Stimulated activated CD8-positive, alpha-beta memory T cell treated with anti-CD3 and anti-CD28 coated beads, Interleukin-12 subunit alpha, Interleukin-12 subunit beta, amount 100 ng/mL, for 24 hours (primary cell): ENCODE results near the gene TDRD7.
"Not testable (repeated sequence)": the region's sequence is repeated elsewhere in the genome, so short reads cannot be mapped to it uniquely, and the experiment has no call there.

Source experiments
- DNase-seq: peaks from one replicate; pipeline ENCODE4 v3.0.0-alpha.2; 2020; ENCODE audit errors: extremely low read depth

TDRD7 gene

DNA sequence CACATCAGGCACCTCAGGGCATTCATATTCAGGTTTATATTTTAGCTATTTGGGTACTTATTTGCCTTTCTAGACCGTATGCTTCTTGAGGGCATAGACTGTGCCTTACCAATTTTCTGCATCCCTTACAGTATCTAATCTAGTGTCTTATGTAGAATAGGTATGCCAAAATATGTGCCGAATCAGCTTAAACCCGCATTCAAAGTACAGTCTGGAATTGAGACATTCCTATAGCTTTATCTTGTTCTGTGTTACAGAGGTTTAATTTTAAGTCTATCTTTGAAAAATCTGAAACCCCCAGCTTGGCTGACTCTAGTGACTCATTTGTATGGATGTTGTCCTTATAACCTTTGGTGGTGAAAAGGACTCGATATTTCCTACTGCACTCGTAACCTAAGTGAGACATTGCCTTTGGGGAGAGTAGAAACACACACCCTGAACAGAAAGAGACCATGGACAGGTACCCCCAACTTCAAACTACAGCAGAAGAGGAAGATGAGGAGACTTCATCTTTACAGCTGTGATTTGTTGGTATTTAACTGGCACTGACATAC lies 62.6 kb downstream of the TDRD7 start:
- DNase-seq = no peak

DNA sequence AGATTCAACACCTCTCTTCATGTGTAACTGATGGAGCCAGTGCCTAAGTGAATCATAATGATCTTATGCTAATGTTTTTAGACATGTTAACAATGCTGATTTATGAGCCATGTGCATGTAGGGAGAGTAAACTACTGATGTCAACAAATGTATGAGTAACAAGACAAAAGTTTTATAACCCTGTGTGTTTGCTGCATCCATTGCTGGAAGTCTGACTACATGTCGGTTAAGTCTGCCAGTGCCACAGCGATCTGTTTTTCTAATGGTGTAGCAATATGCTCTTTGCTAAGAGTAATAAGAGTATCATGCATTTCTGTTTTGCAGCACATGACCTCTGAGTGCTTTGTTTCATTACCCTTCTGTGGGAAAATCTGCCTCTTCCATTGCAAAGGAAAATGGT lies 63.2 kb downstream of the TDRD7 start:
- DNase-seq = no peak

DNA sequence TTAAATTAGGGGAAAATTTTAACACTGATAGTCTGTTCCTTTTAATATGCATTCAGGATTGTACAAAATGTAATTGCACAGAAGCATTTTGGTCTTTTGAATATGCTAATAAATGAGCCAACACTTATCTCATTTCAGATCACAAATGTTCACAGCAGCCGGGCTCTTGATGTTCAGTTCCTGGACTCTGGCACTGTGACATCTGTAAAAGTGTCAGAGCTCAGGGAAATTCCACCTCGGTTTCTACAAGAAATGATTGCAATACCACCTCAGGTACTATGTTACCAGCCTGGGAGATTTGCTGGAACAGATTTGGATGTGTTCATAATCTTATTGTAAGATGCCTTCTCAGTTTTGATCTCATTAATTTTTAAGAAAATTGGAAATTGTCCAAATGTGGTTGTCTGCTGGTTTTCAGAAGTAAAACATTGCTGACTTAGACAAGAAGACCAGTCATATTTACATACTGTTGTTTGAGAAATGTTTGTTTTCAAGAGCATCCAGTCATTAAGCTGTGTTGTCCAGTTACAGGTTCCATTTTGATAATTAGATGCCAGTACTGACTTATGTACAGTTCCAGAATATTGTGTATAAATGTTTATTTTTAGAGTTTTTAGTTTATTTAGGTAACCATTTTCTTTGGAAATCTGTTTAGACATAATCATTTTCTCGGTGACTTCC lies 66.5 kb downstream of the TDRD7 start:
- DNase-seq = no peak

DNA sequence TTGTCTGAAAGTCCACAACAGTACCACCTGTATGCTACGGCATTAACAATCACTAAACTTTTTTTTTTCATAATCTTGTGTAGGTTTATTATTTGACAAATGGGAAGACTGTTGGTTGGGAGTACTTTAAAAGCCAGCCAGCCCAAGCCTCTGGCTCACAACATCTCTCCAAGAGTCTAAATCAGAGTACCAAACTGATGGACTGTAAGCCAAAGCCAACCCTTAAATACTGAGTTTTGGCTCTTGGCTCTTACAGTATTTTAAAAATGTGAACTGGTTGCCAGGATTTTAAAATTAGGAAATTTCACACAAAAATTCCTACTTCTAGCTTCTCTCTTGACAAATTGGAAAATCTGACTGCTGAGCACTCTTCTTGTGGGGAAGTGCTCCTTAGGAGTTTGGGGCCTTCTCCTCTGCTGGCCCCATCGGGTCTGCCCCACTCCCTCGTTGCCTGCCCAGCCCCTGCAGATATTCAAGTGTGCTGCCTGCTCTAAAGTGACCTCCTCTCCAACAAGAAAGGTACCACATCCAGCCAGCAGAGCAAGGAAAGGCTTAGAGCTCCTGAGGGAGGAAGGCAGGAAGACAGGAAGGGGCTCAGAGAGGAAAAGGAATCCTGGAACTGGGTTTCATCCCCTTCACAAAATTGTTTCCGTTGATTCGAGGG lies 67.7 kb downstream of the TDRD7 start:
- DNase-seq = no peak

DNA sequence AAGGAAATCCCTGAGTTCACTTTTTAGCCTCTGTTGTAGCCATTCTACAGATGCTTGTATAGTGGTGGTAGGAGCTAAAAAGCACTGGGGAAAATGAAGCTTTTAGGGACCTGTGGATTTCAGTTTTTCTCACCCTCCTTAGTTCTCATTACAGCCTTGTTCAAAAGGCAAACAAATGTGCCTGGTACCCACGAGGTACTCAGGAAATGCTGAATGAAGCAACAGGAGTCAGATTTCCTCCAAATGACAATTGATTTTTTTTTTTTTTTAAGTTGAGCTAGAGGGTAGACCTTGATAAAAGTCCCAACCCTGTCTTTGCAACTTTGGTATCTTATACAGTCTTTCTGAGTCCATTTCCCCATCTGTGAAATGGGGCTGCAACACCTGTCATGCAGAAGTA lies 68.3 kb downstream of the TDRD7 start:
- no peak for DNase-seq

DNA sequence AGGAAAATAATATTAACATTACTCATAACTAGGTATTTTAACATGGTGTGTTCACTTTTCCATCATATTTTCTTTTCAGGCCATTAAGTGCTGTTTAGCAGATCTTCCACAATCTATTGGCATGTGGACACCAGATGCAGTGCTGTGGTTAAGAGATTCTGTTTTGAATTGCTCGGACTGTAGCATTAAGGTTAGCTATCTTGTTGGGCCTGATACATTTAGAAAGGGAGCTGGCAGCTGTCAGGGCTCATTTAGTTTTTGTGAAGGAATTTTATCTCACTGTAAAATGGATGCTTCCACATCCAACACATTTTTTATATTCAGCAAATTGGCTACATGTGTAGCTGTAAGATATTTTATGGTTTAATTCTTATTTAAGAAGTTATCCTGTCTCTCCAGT lies 68.9 kb downstream of the TDRD7 start:
- no peak for DNase-seq

DNA sequence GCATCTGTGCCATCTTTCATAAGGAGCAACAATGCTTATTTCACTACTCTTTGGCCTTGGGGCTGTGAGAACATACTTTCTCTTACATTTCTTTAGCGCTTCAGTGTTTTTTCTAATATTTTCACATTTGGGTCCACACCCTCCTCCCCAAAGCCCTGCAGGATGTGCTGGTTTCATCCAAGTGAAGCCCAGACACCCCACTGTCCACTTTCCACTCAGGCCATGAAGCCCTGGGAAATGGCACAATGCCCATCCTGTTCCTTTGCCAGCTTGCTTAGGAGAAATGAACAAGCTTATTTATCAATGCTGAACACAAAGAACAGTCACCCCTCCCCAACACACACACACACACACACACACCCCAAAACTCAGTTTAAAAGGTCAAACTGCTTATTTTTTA lies 72.2 kb downstream of the TDRD7 start:
- no peak for DNase-seq

DNA sequence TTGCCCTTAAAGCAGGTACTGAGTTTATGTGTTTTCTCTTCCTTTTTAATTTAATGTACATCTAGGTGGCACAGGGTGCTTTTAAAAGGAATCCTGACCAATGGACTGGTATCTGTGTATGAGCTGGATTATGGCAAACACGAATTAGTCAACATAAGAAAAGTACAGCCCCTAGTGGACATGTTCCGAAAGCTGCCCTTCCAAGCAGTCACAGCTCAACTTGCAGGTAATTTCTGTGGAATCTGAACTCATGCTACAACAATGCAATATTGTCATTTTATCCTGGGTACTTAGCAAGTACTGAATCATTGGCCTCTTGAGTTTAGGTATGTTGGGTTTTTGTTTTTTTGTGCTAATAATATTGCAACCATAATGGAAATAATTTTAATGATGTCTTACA lies 75.2 kb downstream of the TDRD7 start:
- no peak for DNase-seq

DNA sequence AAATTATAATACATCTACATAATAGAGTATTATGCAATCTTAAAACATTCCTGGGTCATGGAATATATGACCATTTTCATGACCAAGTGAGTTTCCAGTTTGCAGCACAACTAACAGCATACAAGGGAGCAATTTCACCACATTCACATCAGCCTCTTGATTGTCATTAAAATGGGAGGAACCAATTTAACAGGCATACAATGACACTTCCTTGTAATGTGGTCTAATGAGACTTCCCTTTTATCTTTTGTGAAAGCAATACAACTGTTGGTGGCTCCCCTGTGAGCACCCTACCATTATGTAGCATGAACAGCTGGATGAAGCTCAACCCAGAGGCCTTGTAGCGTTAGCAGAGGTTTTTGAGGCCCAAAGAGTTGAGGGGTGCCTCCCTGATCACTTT lies 76.0 kb downstream of the TDRD7 start:
- no peak for DNase-seq

DNA sequence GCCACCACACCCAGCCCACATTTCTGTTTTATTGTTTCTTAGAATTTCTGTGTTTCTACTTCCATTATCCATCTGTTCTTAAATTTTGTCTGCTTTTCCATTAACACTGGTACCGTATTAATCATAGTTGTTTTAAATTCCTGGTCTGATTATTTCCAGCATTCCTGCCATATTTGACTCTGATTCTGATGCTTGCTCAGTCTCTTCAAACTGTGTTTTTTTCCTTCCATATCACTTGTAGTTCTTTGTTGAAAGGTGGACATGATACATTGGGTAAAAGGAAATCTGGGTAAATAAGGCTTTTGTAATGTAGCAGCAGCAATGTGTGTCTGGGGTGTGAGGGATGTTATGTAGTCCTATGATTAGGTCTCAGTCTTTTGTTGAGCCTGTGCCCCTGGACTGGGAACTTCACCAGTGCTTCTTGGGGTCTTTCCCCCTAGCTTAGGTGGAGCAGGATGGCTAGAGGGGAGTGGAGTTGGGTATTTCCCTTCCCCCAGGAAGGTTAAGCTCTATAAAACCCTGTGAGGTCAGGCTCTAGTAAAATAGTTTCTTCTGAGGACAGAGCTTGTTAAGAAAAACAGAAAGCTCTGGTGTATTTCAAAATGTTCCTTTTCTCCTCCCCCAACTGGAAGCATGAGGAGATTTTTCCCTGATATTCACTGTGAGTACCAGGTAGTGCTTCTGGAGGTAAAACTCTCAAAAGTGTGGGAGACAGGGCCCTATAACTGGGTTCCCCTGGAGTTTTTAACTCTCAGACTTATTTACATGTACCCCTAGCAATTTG lies 79.5 kb downstream of the TDRD7 start:
- DNase-seq = no peak

DNA sequence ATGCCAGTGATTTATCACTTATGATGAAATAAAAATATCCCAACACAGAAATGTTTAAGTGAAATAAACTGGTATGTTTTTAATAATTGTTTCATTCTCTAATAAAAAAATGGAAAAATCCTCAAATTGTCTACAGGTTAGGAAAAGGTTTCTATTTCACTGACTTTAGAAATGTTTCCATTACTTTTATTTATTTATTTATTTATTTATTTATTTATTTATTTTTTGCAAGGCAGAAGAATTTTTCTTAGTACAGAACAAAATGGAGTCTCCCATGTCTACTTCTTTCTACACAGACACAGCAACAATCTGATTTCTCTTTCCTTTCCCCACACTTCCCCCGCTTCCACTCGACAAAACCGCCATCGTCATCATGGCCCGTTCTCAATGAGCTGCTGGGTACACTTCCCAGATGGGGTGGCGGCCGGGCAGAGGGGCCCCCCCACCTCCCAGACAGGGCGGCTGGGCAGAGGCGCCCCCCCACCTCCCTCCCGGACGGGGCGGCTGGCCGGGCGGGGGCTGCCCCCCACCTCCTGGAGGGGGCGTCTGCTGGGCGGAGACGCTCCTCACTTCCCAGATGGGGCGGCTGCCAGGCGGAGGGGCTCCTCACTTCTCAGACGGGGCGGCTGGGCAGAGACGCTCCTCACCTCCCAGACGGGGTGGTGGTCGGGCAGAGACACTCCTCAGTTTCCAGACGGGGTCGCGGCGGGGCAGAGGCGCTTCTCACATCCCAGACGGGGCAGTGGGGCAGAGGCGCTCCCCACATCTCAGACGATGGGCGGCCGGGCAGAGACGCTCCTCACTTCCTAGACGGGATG lies 85.9 kb downstream of the TDRD7 start:
- DNase-seq = not testable (repeated sequence)

DNA sequence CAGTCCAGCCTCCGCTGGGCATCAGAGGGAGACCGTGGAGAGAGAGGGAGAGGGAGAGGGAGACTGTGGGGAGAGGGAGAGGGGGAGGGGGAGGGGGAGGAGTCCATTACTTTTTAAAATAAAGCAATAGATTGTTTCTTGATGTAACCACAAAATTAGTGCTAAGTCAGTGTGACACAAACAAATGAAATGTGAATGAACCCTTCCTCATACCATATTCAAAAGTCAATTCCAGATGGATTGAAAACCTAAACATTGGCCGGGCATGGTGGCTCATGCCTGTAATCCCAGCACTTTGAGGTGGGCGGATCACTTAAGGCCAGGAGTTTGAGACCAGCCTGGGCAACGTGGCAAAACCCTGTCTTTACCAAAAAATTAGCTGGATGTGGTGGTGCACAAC lies 87.0 kb downstream of the TDRD7 start:
- DNase-seq = not testable (repeated sequence)

DNA sequence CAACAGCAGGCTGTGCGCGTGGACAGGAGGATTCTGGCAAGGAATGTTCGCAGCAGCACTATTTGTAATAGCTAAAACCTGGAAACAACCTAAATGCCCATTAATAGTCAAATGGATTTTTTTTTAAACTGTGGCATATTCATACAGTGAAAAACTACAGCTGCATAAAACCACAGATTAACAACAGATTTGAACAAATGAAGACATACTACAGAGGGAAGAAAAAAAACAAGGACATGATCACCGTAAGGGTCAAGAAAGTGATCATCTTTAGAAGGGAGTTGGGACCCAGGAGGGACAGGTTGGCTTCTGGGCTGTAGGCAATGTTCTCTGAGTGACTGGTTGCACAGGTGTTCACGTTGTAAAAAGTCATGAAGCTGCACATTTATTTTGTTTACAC lies 88.4 kb downstream of the TDRD7 start:
- DNase-seq = no peak

DNA sequence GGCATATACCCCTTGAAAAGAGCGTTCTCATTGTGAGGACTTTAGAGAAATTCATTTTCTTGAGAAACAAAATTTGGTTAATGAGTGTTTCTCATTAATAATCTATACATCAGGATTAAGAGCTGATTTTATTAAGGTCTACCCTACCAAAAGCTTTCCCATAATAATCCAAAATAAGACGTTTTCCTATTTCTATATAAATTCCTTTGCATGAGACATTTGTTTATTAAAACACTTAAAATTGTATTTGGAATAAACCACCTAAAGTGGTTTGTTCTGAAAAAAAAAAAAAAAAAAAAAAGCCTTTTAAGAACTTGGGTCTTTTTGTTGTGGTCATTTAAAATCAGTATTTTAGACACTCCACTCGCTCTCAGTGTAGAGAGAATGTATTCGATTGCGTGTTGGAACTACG lies 88.9 kb downstream of the TDRD7 start:
- DNase-seq = no peak

DNA sequence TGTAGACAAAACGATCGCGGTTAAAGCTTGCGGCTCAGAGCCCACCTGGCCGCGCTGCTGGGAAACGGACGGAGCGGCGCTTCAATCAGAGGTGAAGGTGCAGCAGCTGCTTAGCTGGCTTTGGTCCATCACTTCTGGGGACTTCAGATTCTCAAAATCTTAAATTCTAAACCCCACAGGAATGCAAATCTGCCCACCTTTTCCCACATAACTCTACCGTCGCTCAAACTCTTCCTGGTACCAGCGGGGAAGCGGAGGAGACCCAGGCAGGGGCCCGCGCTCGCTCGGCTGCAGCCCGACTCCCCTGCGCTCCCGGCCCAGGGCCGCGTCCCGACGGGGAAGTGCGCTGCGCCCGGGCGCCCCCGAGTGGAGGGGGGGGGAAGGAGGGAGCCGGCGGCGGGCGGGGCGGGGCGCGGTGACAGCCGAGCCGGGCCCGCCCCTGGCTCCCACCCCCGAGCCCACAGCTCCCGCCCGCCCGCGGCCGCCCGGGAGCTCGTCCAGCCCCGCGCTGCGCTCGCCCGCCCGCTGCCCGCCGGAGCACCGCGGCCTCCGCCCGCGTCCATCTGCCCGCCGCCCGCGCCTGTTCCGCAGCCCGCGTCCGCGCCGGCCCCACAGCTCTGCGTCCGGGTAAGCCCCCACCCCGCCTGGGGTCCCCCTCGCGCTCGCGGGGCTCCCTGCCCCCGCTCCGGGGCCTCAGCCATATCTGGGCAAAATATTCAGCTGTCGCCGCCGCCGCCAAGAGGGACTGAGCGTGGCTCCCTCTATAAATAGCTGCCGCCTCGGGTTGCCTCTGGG lies 89.5 kb downstream of the TDRD7 start, which contains the start of gene TMOD1:
TSS of gene TMOD1 (plus strand) at position 490 of the 795 bp plus-strand sequence. CDS start 22,523 bp downstream, outside the sequence.
- DNase-seq = no peak

DNA sequence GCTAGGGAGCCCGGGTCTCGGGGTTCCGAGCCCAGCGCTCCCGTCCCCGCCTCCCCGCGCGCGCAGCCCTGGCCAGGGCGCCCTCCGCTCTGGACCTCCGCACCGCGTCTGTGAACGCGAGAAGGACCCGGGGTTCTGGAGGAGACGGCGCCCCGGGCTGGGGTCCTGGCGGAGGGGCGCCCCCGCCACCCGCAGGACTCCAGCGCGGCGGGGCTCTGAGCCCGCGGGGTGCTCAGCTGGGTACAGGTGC lies 90.0 kb downstream of the TDRD7 start:
- DNase-seq = no peak

DNA sequence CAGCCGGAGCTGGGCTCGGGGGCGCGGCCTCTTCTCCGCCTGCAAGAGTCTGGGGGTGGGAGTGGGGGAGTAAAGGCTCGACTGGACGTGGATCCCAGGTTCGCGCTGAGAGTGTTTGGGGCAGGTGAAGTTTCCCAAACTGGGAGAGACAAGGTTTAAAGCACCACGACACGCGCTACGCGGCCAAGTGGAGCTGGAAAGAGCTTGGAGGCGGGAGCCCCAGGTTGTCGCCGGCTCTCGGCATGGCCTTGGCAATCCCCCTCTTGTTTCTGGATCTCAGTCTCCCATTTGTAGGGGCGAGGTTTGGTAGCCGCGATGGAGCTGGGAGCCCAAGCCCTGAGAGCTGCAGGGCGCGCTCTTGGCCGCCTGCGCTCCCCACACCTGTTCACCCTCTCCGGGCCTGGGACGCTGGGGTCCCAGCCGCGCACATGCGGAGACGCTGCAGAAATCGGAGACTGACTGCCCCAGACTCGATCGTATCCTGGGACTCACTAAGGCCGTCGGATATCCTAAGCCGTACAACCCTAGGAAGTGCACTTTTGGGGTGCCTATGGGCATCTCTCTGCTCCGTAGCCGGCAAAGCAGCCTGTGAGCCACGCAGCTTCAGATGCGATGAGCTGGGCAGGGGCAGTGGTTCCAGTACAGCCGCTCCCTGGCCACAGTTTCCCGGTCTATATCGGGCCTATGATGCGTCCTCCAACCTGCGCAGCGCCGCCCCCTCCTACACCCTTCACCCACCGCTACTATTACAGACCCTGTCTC lies 90.5 kb downstream of the TDRD7 start:
- no peak for DNase-seq

DNA sequence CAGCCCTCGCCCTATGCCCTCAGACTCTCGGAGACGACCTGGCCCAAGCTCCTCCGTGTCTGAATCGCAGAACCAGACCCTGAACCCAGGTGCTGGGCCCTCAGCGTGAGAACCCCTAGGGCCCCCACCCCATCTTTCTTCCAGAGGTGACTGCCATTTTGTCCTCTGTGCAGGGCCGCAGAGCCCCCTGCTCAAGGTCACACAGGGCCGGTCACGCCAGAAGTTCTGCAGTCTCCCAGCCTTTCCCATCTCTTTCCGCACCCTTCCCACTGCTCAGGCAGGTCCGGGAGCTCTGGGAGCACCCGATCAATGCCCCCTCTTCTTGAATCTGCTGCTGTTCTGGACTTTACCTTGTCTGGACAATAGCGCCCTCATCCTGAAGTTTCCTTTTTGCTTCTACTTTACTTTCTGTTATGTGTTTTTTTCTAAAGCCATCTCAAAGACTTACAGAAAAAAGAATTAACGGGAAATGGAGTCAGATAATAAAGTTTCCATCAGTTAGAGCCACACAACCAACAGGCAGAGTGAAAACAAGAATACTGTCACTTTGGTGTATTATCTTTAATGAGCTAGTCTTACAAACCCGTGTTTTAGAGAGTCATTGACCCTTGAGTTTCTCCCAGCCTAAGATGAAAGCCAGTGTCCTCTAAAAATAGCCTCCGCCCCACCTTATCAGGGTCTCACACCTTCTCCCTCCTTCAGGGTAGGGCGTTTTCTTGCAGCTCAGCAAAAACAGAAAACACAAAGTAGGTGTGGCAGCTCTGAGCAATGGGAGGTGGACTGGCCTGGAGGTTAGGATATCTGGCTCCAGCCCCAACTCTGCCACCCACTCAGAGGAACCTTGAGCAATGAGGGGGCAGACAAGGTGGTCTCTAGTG lies 91.3 kb downstream of the TDRD7 start:
- DNase-seq = no peak

DNA sequence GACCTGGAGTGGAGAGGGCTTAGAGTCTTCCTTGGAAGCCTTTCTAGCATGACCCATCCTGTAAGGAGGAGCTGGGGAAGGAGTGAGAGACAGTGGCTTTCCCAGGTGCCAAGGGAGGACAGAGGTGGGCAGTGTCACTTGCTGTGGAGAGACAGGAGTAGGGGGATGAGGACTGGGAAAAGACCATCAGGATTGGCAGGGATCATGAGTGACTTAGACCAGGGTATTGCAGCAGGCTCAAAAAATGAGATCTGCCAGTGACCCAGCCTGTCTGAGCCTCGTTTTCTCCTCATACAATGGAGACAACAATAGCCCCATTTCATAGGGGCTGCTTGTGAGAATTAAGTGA lies 91.9 kb downstream of the TDRD7 start:
- no peak for DNase-seq
